NCI-H1930 (cell line): Measurements from ENCODE around the gene MGAT5B.

ENCODE experiments used
- DNase-seq, 2 experiments: peaks; one replicate each; lab custom pipeline; 2025; lab: John Stamatoyannopoulos, UW

MGAT5B gene

GRCh38 chr17:76981545-76982295 lies 113.5 kb downstream of the MGAT5B start:
- DNase-seq = no peak

GRCh38 chr17:76982408-76983074 lies 114.3 kb downstream of the MGAT5B start:
- no peak for DNase-seq

- no peak for DNase-seq
Observed at GRCh38 chr17:76983075-76983775, 115.0 kb downstream of the MGAT5B start.

- no peak for DNase-seq
Observed at GRCh38 chr17:76986365-76986764, 118.2 kb downstream of the MGAT5B start.

- no peak for DNase-seq
Observed at GRCh38 chr17:76987486-76988093, 119.4 kb downstream of the MGAT5B start.

GRCh38 chr17:76988796-76989195 lies 120.6 kb downstream of the MGAT5B start:
- no peak for DNase-seq

- DNase-seq = no peak
Observed at GRCh38 chr17:76989519-76989918, 121.3 kb downstream of the MGAT5B start.

GRCh38 chr17:76992891-76993290 lies 124.7 kb downstream of the MGAT5B start:
- DNase-seq = no peak

GRCh38 chr17:76993651-76994050 lies 125.4 kb downstream of the MGAT5B start:
- no peak for DNase-seq

GRCh38 chr17:76994237-76994637 lies 126.0 kb downstream of the MGAT5B start:
- no peak for DNase-seq

- peak; percentile 28 to 49 for DNase-seq
Observed at GRCh38 chr17:76995387-76996105, 127.3 kb downstream of the MGAT5B start.

GRCh38 chr17:76996741-76997694 lies 128.8 kb downstream of the MGAT5B start:
- DNase-seq = no peak

GRCh38 chr17:76997981-76998531 lies 129.9 kb downstream of the MGAT5B start:
- no peak for DNase-seq

- DNase-seq = no peak
Observed at GRCh38 chr17:76998839-76999238, 130.6 kb downstream of the MGAT5B start.
